K562 (cell line): Measurements from ENCODE around the gene PLXNA3. TPM values are rescaled to one million over a fixed set of nuclear protein-coding genes. Genes with fewer than 3 reads are reported as not detected.
A peak's percentile ranks its signal among the peaks of the same experiment; 100 is the strongest.

Source experiments
- CBX8 ChIP-seq: fragments of 200-600 bp; sonication (generic); IDR thresholded peaks from 2 replicates; pipeline ENCODE4 v1.6.1; 2012; ENCODE audit warnings: borderline replicate concordance, mixed run types, low read depth, mild to moderate bottlenecking, moderate library complexity, mixed read lengths, low read length, control low read depth, inconsistent platforms; ENCODE audit not compliant: poor library complexity, severe bottlenecking; ENCODE audit errors: extremely low read depth
- DNMT1 ChIP-seq: fragments of 450-650 bp; IDR thresholded peaks from 2 replicates; pipeline ENCODE4 v1.6.1; 2016; ENCODE audit warnings: antibody characterized with exemption, mild to moderate bottlenecking
- FOXA3 ChIP-seq, 2 experiments: fragments of 450-650 bp in 1 of 2; sonication (generic) in 1 of 2; formaldehyde crosslinking; IDR thresholded peaks in 1 of 2; conservative IDR thresholded peaks in 1 of 2; 2 replicates each; pipeline versions ENCODE4 v1.4.0 to v1.8.0; 2020 to 2022; ENCODE audit warnings: mild to moderate bottlenecking in 2 of 2, missing genetic modification reagents in 1 of 2
- GTF2F1 ChIP-seq: IDR thresholded peaks from 2 replicates; pipeline ENCODE4 v1.6.1; 2011; ENCODE audit warnings: low read depth, low read length, improper control_type of control experiment
- HNRNPL ChIP-seq: fragments of 200-400 bp; formaldehyde crosslinking; IDR thresholded peaks from 2 replicates; pipeline ENCODE4 v1.6.1; 2017; ENCODE audit warnings: low read depth, mild to moderate bottlenecking, low read length
- JUND ChIP-seq, 2 experiments: IDR thresholded peaks; 2 replicates in 1 of 2; 3 replicates in 1 of 2; pipeline ENCODE4 v1.6.1; 2011; ENCODE audit warnings: borderline replicate concordance in 2 of 2, low read depth in 2 of 2, low read length in 2 of 2, improper control_type of control experiment in 1 of 2, missing biosample characterization in 1 of 2, missing genetic modification characterization in 1 of 2, missing genetic modification reagents in 1 of 2
- KDM4B ChIP-seq, 2 experiments: fragments of 450-650 bp in 1 of 2; sonication (generic) in 1 of 2; IDR thresholded peaks; 2 replicates each; pipeline ENCODE4 v1.6.1; 2016 to 2017; ENCODE audit warnings: borderline replicate concordance in 2 of 2, antibody characterized with exemption in 1 of 2, low read depth in 1 of 2, mild to moderate bottlenecking in 1 of 2
- KLF16 ChIP-seq: IDR thresholded peaks from 2 replicates; pipeline ENCODE4 v1.6.1; 2016; ENCODE audit warnings: antibody characterized with exemption
- NCOA6 ChIP-seq: fragments of 450-650 bp; IDR thresholded peaks from 2 replicates; pipeline ENCODE4 v1.6.1; 2017; ENCODE audit warnings: mild to moderate bottlenecking
- PRPF4 ChIP-seq: fragments of 200-400 bp; formaldehyde crosslinking; IDR thresholded peaks from one replicate; pipeline ENCODE4 v1.6.1; 2017; ENCODE audit warnings: low read length, low read depth, mild to moderate bottlenecking; ENCODE audit not compliant: insufficient read depth, poor library complexity, severe bottlenecking
- RBM39 ChIP-seq: fragments of 200-400 bp; formaldehyde crosslinking; optimal IDR thresholded peaks from 2 replicates; pipeline ENCODE3; 2018; ENCODE audit warnings: low read depth, low read length
- TOE1 ChIP-seq, 2 experiments: fragments of 450-650 bp in 1 of 2; sonication (generic) in 1 of 2; formaldehyde crosslinking in 1 of 2; IDR thresholded peaks; 2 replicates each; pipeline versions ENCODE4 v1.7.1 to v1.8.0; 2016 to 2022; ENCODE audit warnings: borderline replicate concordance in 2 of 2, mild to moderate bottlenecking in 2 of 2, antibody characterized with exemption in 1 of 2, inconsistent platforms in 1 of 2, low read depth in 1 of 2, missing genetic modification reagents in 1 of 2, moderate library complexity in 1 of 2
- ZNF75A ChIP-seq: fragments of 450-650 bp; formaldehyde crosslinking; IDR thresholded peaks from 2 replicates; pipeline ENCODE4 v1.4.0; 2020; ENCODE audit warnings: mild to moderate bottlenecking
- polyA plus RNA-seq, 8 experiments: library from polyadenylated mRNA; depleted of rRNA in 4 of 8; stranded (reverse) in 5 of 8; unstranded in 3 of 8; fragments of >200 nt; fragmentation: Nextera tagmentation in 2 of 8; fragmentation: Illumina TruSeq in 1 of 8; extraction: Ambion mirVana in 2 of 8; extraction: Trizol in 1 of 8; gene quantifications; 2 replicates each; pipeline versions ENCODE4 v1.2.1 to v1.2.3, GENCODE V29; 2011 to 2014; ENCODE audit warnings: inconsistent platforms in 1 of 8, missing spikeins in 1 of 8
- total RNA-seq, 7 experiments: library from RNA; depleted of rRNA in 6 of 7; stranded (reverse); fragments of >200 nt in 6 of 7; fragmentation: Illumina TruSeq in 2 of 7; extraction: Trizol in 2 of 7; gene quantifications; 2 replicates each; pipeline versions ENCODE4 v1.2.1 to v1.2.3, GENCODE V29; 2011 to 2021; ENCODE audit warnings: low replicate concordance in 1 of 7
- TF ChIP-seq, protein P1 (sequence below), 2 experiments: fragments of 450-650 bp; formaldehyde crosslinking in 1 of 2; IDR thresholded peaks; 2 replicates each; pipeline versions ENCODE4 v1.4.0 to v1.6.1; 2014 to 2020; ENCODE audit warnings: mild to moderate bottlenecking in 2 of 2, borderline replicate concordance in 1 of 2, low read depth in 1 of 2
- TF ChIP-seq, protein P2 (sequence below): sonication (generic); formaldehyde crosslinking; IDR thresholded peaks from 2 replicates; pipeline ENCODE4 v1.8.1; 2023; ENCODE audit warnings: mild to moderate bottlenecking, missing genetic modification reagents, moderate library complexity

Gene PLXNA3
- total and polyA plus RNA-seq, 9 of the 15 experiments (the other 6 are each of a cell fraction or from before 2014, with no cell fraction given) = 0.32 to 47.8 (median 7.5) TPM

- TF ChIP-seq, protein P1, sequence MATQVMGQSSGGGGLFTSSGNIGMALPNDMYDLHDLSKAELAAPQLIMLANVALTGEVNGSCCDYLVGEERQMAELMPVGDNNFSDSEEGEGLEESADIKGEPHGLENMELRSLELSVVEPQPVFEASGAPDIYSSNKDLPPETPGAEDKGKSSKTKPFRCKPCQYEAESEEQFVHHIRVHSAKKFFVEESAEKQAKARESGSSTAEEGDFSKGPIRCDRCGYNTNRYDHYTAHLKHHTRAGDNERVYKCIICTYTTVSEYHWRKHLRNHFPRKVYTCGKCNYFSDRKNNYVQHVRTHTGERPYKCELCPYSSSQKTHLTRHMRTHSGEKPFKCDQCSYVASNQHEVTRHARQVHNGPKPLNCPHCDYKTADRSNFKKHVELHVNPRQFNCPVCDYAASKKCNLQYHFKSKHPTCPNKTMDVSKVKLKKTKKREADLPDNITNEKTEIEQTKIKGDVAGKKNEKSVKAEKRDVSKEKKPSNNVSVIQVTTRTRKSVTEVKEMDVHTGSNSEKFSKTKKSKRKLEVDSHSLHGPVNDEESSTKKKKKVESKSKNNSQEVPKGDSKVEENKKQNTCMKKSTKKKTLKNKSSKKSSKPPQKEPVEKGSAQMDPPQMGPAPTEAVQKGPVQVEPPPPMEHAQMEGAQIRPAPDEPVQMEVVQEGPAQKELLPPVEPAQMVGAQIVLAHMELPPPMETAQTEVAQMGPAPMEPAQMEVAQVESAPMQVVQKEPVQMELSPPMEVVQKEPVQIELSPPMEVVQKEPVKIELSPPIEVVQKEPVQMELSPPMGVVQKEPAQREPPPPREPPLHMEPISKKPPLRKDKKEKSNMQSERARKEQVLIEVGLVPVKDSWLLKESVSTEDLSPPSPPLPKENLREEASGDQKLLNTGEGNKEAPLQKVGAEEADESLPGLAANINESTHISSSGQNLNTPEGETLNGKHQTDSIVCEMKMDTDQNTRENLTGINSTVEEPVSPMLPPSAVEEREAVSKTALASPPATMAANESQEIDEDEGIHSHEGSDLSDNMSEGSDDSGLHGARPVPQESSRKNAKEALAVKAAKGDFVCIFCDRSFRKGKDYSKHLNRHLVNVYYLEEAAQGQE (IDR thresholded peaks at IDR 0.05; ENCODE audit: borderline replicate concordance) = no peak
- TF ChIP-seq, protein P1 (CRISPR knock-in tag; IDR thresholded peaks at IDR 0.05; ENCODE audit: low read depth) = peak; percentile 49; the same call in 1 of the 2 replicates
- TF ChIP-seq ZNF75A (CRISPR knock-in tag) (no peak), KLF16 (no peak), DNMT1 (no peak), PRPF4 (no peak), KDM4B (IDR thresholded peaks at IDR 0.05; ENCODE audit: borderline replicate concordance in 2 of 2, low read depth in 1 of 2) (no peak), RBM39 (no peak), NCOA6 (0 out of 2 replicates have a peak, but pooled peaks have one; percentile 36), HNRNPL (no peak), JUND (IDR thresholded peaks at IDR 0.05; ENCODE audit: borderline replicate concordance, low read depth, low read length) (peak; percentile 19; the same call in 1 of the 2 replicates), JUND (tag; IDR thresholded peaks at IDR 0.05; ENCODE audit: borderline replicate concordance, low read depth, low read length) (no peak), TOE1 (IDR thresholded peaks at IDR 0.05; ENCODE audit: borderline replicate concordance) (peak; percentile 58; the same call in 1 of the 2 replicates), TOE1 (CRISPR knock-in tag; IDR thresholded peaks at IDR 0.05; ENCODE audit: borderline replicate concordance, low read depth) (no peak), GTF2F1 (no peak; the same call in 1 of the 2 replicates), FOXA3 (CRISPR knock-in tag; conservative IDR thresholded peaks at IDR 0.05 in 1 of 2, IDR thresholded peaks at IDR 0.05 in 1 of 2) (no peak), CBX8 (no peak)
- TF ChIP-seq, protein P2, sequence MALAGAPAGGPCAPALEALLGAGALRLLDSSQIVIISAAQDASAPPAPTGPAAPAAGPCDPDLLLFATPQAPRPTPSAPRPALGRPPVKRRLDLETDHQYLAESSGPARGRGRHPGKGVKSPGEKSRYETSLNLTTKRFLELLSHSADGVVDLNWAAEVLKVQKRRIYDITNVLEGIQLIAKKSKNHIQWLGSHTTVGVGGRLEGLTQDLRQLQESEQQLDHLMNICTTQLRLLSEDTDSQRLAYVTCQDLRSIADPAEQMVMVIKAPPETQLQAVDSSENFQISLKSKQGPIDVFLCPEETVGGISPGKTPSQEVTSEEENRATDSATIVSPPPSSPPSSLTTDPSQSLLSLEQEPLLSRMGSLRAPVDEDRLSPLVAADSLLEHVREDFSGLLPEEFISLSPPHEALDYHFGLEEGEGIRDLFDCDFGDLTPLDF (CRISPR knock-in tag) = peak; percentile 99
Observed at GRCh38 chrX:154478728-154479622, 20.9 kb downstream of the PLXNA3 start, which contains the start of gene LAGE3 (continued).
